SU-DHL-6 (cell line): ENCODE measurements around the gene TRDMT1.

ENCODE experiments used
- CTCF ChIP-seq: fragments of 200-600 bp; sonication (generic); IDR thresholded peaks from one replicate; pipeline ENCODE4 v1.5.1; 2017; ENCODE audit warnings: antibody characterized with exemption, mild to moderate bottlenecking, low read length, moderate library complexity; ENCODE audit not compliant: insufficient read depth, poor library complexity, severe bottlenecking
- EZH2phosphoT487 ChIP-seq: fragments of 200-600 bp; sonication (generic), shearing (Covaris generic); conservative IDR thresholded peaks from 2 replicates; pipeline ENCODE4 v1.6.1; 2018; ENCODE audit warnings: mild to moderate bottlenecking, antibody characterized with exemption, low read length, moderate library complexity, mixed read lengths

- TF ChIP-seq EZH2phosphoT487: no peak
- no peak for TF ChIP-seq CTCF
Measured at GRCh38 chr10:17247210-17247609, 45.7 kb upstream of the TRDMT1 start.
